OCI-LY7 (cell line): Measurements from ENCODE around the gene IFT88. TPM values are rescaled to one million over a fixed set of nuclear protein-coding genes. Genes with fewer than 3 reads are reported as not detected.

Experiments used
- BruUV-seq: library from RNA; stranded (reverse); fragments of 400-500 nt; replicated peaks from 2 replicates; lab custom pipeline; 2021; lab: Mats Ljungman, UMichigan
- CTCF ChIA-PET: fragments of 300-600 bp; sonication (Branson Sonifier 250); formaldehyde crosslinking; loops from one replicate; lab custom pipeline; 2022; ENCODE audit warnings: antibody characterized with exemption; ENCODE audit not compliant: unreplicated experiment; lab: Charles Lee
- POLR2A ChIA-PET: fragments of 300-600 bp; sonication (Branson Sonifier 250); formaldehyde crosslinking; loops from one replicate; lab custom pipeline; 2022; ENCODE audit warnings: antibody characterized with exemption; lab: Charles Lee
- DNase-seq: peaks from one replicate; pipeline ENCODE4 v3.0.0-alpha.2; 2015; ENCODE audit warnings: low spot score
- H2AFZ ChIP-seq: fragments of 200-600 bp; sonication (generic), shearing (Covaris generic); 2 replicates; pipeline ENCODE4 v1.6.1; 2014; ENCODE audit warnings: mild to moderate bottlenecking, antibody characterized with exemption, low read length, moderate library complexity
- H3K27ac ChIP-seq: fragments of 200-600 bp; sonication (generic); 2 replicates; pipeline ENCODE4 v1.5.1; 2014; ENCODE audit warnings: mixed run types, low read depth, mild to moderate bottlenecking, moderate library complexity, low read length, inconsistent platforms; ENCODE audit not compliant: poor library complexity, severe bottlenecking
- H3K36me3 ChIP-seq: fragments of 200-600 bp; sonication (generic); 2 replicates; pipeline ENCODE4 v1.6.1; 2014; ENCODE audit warnings: mild to moderate bottlenecking, antibody characterized with exemption, low read length, moderate library complexity, mixed read lengths; ENCODE audit not compliant: insufficient read depth
- H3K4me1 ChIP-seq: fragments of 200-600 bp; sonication (generic); 2 replicates; pipeline ENCODE4 v1.5.1; 2014; ENCODE audit warnings: mild to moderate bottlenecking, low read length; ENCODE audit not compliant: insufficient read depth, poor library complexity, severe bottlenecking
- H3K4me2 ChIP-seq: fragments of 200-600 bp; sonication (generic); 2 replicates; pipeline ENCODE4 v1.6.1; 2014; ENCODE audit warnings: mild to moderate bottlenecking, low read length
- H3K4me3 ChIP-seq: fragments of 200-600 bp; sonication (generic); 2 replicates; pipeline ENCODE4 v1.5.1; 2014; ENCODE audit warnings: mild to moderate bottlenecking, low read depth, low read length; ENCODE audit not compliant: poor library complexity, severe bottlenecking
- H3K79me2 ChIP-seq: fragments of 200-600 bp; sonication (generic); 2 replicates; pipeline ENCODE4 v1.6.1; 2016; ENCODE audit warnings: low read depth, mild to moderate bottlenecking, low read length, moderate library complexity, mixed read lengths; ENCODE audit not compliant: insufficient read depth
- H3K9me2 ChIP-seq: fragments of 200-600 bp; sonication (generic); 2 replicates; pipeline ENCODE4 v1.6.1; 2016; ENCODE audit warnings: mild to moderate bottlenecking, low read length, mixed read lengths; ENCODE audit not compliant: insufficient read depth
- H3K9me3 ChIP-seq: fragments of 200-600 bp; sonication (generic); 2 replicates; pipeline ENCODE4 v1.6.1; 2014; ENCODE audit warnings: mild to moderate bottlenecking, mixed run types, low read length, mixed read lengths
- H4K20me1 ChIP-seq: fragments of 200-600 bp; sonication (generic); 2 replicates; pipeline ENCODE4 v1.6.1; 2014; ENCODE audit warnings: mild to moderate bottlenecking, antibody characterized with exemption, low read length, moderate library complexity, mixed read lengths; ENCODE audit not compliant: insufficient read depth
- EZH2phosphoT487 ChIP-seq: fragments of 200-600 bp; sonication (generic); IDR thresholded peaks from 2 replicates; pipeline ENCODE4 v1.6.1; 2018; ENCODE audit warnings: low read depth, borderline replicate concordance, mild to moderate bottlenecking, mixed run types, antibody characterized with exemption, low read length, moderate library complexity, mixed read lengths
- intact Hi-C: fragments of 100-400 bp; cut with micrococcal nuclease; formaldehyde crosslinking; loops from one replicate; pipeline ENCODE4 v1.10.0; 2022; ENCODE audit not compliant: unreplicated experiment
- total RNA-seq, 2 experiments: library from RNA; depleted of rRNA in 1 of 2; stranded (reverse); fragments of >200 nt in 1 of 2; shearing (Covaris generic) in 1 of 2; gene quantifications; 2 replicates each; pipeline ENCODE4 v1.2.3, GENCODE V29; 2014 to 2022
- TF ChIP-seq, protein P1 (sequence below): fragments of 200-600 bp; sonication (generic); conservative IDR thresholded peaks from 2 replicates; pipeline ENCODE4 v1.5.1; 2014; ENCODE audit warnings: mild to moderate bottlenecking, antibody characterized with exemption, low read length, moderate library complexity, mixed read lengths

The IFT88 gene
- total RNA-seq, 2 experiments from 2014 or later = 6.1 to 6.9 TPM

DNA sequence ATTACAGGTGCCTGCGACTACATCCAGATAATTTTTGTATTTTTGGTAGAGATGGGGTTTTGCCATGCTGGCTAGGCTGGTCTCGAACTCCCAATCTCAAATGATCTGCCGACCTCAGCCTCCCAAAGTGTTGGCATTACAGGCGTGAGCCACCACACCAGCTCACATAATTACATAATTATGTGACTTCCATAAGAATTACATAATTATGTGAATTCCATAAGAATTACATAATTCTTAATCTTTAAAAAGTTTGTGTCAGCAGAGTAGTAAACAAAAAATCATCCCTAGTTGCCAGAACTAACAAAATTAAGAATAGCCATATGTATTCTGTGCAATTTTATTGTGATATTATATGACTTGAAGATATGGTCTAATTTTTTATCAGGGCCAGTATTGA, 25.6 kb downstream of the IFT88 start:
- intact Hi-C loops = no loop called here
- H3K4me1 ChIP-seq = no peaks in the 10 kb centered on the region
- no TSS peak for BruUV-seq
- H2AFZ ChIP-seq = no peak overlapping the region
- no peak overlapping the region for H3K4me3 ChIP-seq
- no peaks in the 10 kb centered on the region for H3K79me2 ChIP-seq
- no peaks in the 10 kb centered on the region for H3K9me2 ChIP-seq
- DNase-seq = no peak
- H3K27ac ChIP-seq = no peak overlapping the region
- no peaks in the 10 kb centered on the region for H3K9me3 ChIP-seq
- no peak overlapping the region for H3K4me2 ChIP-seq
- H3K36me3 ChIP-seq = no peaks in the 10 kb centered on the region
- ChIA-PET CTCF (no interaction called here), POLR2A (interaction anchor here (1.1 kb wide), 1 partner anchor 20 kb away, joined by 3 read pairs; no protein-coding TSS in a partner anchor)
- no peaks in the 10 kb centered on the region for H4K20me1 ChIP-seq
- TF ChIP-seq, protein P1, sequence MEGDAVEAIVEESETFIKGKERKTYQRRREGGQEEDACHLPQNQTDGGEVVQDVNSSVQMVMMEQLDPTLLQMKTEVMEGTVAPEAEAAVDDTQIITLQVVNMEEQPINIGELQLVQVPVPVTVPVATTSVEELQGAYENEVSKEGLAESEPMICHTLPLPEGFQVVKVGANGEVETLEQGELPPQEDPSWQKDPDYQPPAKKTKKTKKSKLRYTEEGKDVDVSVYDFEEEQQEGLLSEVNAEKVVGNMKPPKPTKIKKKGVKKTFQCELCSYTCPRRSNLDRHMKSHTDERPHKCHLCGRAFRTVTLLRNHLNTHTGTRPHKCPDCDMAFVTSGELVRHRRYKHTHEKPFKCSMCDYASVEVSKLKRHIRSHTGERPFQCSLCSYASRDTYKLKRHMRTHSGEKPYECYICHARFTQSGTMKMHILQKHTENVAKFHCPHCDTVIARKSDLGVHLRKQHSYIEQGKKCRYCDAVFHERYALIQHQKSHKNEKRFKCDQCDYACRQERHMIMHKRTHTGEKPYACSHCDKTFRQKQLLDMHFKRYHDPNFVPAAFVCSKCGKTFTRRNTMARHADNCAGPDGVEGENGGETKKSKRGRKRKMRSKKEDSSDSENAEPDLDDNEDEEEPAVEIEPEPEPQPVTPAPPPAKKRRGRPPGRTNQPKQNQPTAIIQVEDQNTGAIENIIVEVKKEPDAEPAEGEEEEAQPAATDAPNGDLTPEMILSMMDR = no peak
- TF ChIP-seq EZH2phosphoT487 = no peak

DNA sequence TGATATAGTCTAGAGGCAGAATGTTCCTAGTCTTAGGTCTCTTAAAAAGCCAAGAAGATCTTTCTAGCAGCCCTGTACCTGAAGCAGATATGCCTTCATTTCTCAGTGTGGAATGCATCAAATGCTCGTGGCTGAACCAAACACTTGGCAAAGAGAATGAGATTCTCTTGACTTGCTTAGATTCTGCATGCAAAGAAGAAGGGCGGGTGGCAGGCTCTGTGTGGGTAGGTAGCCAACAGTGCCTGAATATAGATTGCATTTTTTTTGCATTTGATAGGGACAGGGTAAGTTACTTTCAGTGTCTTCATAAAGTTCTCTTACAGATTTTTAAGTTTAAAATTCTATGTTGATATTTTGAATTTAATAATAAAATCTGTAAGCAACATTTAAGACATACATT, 27.3 kb downstream of the IFT88 start:
- no TSS peak for BruUV-seq
- no peaks in the 10 kb centered on the region for H4K20me1 ChIP-seq
- no peaks in the 10 kb centered on the region for H3K9me3 ChIP-seq
- no peaks in the 10 kb centered on the region for H3K4me1 ChIP-seq
- DNase-seq = no peak
- no peaks in the 10 kb centered on the region for H3K79me2 ChIP-seq
- H3K36me3 ChIP-seq = no peaks in the 10 kb centered on the region
- TF ChIP-seq, protein P1 = no peak
- TF ChIP-seq EZH2phosphoT487 = no peak
- ChIA-PET CTCF (no interaction called here), POLR2A (no interaction called here)
- no peak overlapping the region for H3K4me3 ChIP-seq
- no peak overlapping the region for H2AFZ ChIP-seq
- no peak overlapping the region for H3K4me2 ChIP-seq
- no peaks in the 10 kb centered on the region for H3K9me2 ChIP-seq
- intact Hi-C loops = no loop called here
- no peak overlapping the region for H3K27ac ChIP-seq

DNA sequence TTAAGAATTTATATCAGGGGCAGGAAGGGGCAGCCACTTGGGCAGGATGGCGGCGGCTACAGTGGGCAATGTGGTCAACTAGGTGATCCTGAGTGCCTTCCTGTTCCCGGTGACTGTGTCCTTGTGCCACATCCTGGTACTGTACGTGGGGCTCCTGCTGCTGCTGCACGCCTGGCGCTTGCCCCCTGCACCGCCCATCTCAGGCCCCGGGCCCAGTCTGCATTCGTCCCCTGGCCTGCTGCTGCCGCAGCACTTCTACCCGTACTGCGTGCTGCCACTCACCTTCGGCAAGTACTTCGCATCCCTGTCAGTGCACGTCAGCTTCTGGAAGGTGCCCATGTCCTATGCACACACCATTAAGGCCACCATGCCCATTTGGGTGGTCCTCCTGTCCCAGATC, 40.1 kb downstream of the IFT88 start:
- no TSS peak for BruUV-seq
- no peak for DNase-seq
- Histone ChIP-seq H2AFZ (no peak overlapping the region), H3K9me3 (no peaks in the 10 kb centered on the region), H3K79me2 (no peaks in the 10 kb centered on the region), H3K4me3 (no peak overlapping the region), H3K27ac (no peak overlapping the region), H3K36me3 (no peaks in the 10 kb centered on the region), H3K4me1 (no peaks in the 10 kb centered on the region), H3K9me2 (no peaks in the 10 kb centered on the region), H3K4me2 (no peak overlapping the region), H4K20me1 (no peaks in the 10 kb centered on the region)
- TF ChIP-seq, protein P1 = no peak
- no peak for TF ChIP-seq EZH2phosphoT487
- CTCF ChIA-PET = no interaction called here
- intact Hi-C loops = no loop called here
- POLR2A ChIA-PET = no interaction called here
